Astrocyte of the spinal cord (primary cell): ENCODE measurements around the gene AFM.

Experiments
- DNase-seq: peaks from one replicate; pipeline ENCODE4 v3.0.0; 2011; ENCODE audit warnings: low read depth, low spot score
- H3K4me3 ChIP-seq: 2 replicates; pipeline ENCODE4 v1.5.1; 2011; ENCODE audit warnings: low read depth, mild to moderate bottlenecking, low read length, moderate library complexity
- in situ Hi-C: cut with HindIII; loops from 2 replicates; pipeline ENCODE4 v1.10.0; 2017; ENCODE audit warnings: low sequenced_read_pairs
- TF ChIP-seq, protein P1 (sequence below): IDR thresholded peaks from 2 replicates; pipeline ENCODE4 v1.5.1; 2012; ENCODE audit warnings: low read depth, mild to moderate bottlenecking, low read length, inconsistent platforms

Gene AFM

DNA sequence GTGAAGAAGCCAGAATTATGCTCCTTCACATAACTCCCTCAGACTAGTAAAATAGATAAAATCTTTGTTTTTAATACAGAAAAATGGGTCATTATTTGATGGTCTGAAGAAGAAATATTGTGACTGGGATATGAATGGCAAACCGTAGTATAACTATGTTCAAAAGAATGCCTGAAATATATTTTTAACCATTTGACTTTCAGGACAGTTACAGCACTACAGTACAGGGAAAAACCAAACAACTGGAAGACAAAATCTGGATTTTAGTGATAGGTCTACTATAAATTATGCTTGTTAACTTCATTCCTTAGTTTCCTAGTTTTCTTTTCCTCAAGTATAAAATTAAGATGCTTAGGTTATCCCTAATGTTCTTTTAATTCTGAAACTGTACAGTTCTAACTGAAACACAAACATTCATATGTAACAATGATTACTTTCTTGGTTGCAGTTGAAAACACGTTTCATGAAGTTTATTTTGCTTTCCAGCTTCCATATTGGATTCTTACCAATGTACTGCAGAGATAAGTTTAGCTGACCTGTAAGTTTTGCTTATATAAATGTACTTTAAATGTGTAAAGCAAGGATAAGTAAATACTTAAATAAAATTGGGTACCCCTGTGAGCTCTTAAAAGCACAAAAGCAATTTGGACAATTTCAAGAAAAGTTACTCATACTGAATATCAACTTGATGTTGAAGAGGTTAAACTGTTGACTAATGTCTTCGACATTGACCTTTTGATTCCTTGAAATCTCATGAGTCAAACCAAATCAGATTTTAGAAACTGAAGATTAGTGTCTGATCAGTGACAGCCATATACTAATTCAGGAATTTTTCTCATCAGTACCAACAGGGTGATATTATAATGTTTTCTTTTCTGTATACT lies 44.6 kb upstream of the AFM start:
- in situ Hi-C loops, result no loop called here

DNA sequence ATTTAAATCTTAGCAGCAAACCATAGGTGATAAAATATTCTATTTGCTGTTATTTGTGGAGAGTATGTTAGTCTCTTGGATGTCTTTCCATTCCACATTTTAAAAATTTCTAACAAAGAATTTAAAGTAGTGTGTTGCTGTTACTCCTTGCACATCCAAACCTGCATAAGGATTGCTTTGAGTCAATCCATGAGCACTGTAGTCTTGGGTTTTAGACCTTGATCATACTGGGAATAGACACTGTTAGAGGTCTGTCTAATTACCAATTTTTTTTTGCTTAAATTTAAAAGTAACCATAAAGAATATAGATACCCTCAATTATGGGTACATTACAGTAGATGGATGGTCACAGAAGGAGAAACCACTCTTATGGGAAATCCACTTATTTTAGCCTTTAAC lies 44.0 kb upstream of the AFM start:
- no peak overlapping the region for H3K4me3 ChIP-seq
- in situ Hi-C loops, result no loop called here
- DNase-seq, result no peak
- TF ChIP-seq, protein P1, sequence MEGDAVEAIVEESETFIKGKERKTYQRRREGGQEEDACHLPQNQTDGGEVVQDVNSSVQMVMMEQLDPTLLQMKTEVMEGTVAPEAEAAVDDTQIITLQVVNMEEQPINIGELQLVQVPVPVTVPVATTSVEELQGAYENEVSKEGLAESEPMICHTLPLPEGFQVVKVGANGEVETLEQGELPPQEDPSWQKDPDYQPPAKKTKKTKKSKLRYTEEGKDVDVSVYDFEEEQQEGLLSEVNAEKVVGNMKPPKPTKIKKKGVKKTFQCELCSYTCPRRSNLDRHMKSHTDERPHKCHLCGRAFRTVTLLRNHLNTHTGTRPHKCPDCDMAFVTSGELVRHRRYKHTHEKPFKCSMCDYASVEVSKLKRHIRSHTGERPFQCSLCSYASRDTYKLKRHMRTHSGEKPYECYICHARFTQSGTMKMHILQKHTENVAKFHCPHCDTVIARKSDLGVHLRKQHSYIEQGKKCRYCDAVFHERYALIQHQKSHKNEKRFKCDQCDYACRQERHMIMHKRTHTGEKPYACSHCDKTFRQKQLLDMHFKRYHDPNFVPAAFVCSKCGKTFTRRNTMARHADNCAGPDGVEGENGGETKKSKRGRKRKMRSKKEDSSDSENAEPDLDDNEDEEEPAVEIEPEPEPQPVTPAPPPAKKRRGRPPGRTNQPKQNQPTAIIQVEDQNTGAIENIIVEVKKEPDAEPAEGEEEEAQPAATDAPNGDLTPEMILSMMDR, result no peak

More for the DNA sequence above, 44.6 kb upstream of the AFM start:
- TF ChIP-seq, protein P1, result no peak
- DNase-seq, result no peak
- no peak overlapping the region for H3K4me3 ChIP-seq

DNA sequence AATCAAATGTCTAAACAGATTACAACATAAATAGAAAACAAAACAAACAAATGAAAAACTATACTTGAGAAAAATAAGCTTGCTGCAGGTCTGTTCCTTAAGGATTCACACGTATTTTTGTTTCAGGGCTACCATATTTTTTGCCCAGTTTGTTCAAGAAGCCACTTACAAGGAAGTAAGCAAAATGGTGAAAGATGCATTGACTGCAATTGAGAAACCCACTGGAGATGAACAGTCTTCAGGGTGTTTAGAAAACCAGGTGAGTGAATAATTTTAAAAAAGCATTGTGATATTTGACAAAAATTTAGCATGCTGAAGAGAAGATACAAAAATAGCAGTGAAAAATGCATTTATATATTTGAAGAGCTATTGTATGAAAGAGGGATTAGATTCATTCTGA lies 43.5 kb upstream of the AFM start:
- TF ChIP-seq, protein P1, result no peak

DNA sequence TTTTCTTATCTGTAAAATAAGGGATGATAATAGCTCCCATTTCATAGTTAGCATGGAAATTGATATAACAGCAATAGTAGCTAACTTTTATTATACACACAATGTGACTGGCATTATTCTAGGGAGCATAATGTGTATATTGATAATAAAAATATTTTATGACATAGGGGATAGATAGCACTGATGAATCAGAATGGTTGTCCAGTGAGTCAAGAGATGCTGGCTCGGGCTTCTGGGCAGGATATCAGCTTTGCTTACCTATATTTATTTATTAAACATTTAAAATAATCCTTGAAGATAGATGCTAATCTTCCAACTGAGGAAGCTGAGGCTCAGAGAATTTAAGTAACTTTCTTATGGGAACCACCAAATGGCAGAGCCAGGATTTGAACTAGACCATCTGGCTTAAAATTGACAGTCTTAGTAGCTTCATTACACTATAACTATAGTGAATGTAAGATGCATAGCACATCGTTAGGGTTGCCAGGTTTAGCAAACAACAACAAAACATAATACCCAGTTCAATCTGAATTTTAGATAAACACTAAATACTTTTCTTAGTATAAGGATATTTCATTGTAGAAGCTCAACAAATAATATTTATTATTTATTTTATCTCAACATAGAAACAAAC lies 42.8 kb upstream of the AFM start:
- no peak overlapping the region for H3K4me3 ChIP-seq
- in situ Hi-C loops, result no loop called here
- DNase-seq, result no peak
- TF ChIP-seq, protein P1, result no peak

More for the DNA sequence above, 43.5 kb upstream of the AFM start:
- DNase-seq, result no peak
- H3K4me3 ChIP-seq, result no peak overlapping the region
- in situ Hi-C loops, result no loop called here

DNA sequence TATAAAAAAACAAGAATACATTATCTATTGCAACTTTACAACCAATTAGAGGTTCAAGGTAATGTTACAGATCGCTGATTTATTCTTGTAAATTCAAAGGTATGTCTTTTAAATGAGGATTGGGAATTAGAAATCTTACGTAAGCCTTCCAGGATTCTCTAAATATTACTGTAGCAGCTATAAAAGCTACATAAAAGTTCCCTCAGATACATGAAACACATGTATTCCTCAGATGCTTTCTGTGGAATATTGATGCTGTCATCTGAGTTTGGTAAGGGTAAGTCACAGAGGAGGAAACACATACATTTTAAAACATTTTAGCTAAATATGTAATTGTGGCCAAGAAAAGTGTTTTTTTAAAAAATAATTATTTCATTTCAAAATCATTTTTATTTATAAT lies 42.1 kb upstream of the AFM start:
- DNase-seq, result no peak
- in situ Hi-C loops, result no loop called here
- TF ChIP-seq, protein P1, result no peak
- H3K4me3 ChIP-seq, result no peak overlapping the region

DNA sequence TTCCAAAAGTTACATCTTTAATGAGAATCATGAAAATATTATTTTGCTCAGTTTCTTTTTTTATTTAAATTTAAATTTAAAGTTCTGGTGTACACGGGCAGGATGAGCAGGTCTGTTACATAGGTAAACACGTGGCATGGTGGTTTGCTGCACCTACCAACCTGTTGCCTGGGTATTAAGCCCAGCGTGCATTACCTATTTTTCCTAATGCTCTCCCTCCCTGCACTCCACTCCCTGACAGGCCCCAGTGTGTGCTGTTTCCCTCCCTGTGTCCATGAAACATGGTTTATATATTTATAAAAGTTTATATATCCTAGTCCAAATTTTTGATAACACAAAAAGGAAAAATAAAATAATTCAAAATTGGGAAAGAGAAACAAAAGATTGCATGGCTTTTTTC lies 41.6 kb upstream of the AFM start:
- no peak for DNase-seq
- TF ChIP-seq, protein P1, result no peak
- in situ Hi-C loops, result no loop called here
- H3K4me3 ChIP-seq, result no peak overlapping the region
